Measurements from ENCODE around the gene ZEB2.

DNA sequence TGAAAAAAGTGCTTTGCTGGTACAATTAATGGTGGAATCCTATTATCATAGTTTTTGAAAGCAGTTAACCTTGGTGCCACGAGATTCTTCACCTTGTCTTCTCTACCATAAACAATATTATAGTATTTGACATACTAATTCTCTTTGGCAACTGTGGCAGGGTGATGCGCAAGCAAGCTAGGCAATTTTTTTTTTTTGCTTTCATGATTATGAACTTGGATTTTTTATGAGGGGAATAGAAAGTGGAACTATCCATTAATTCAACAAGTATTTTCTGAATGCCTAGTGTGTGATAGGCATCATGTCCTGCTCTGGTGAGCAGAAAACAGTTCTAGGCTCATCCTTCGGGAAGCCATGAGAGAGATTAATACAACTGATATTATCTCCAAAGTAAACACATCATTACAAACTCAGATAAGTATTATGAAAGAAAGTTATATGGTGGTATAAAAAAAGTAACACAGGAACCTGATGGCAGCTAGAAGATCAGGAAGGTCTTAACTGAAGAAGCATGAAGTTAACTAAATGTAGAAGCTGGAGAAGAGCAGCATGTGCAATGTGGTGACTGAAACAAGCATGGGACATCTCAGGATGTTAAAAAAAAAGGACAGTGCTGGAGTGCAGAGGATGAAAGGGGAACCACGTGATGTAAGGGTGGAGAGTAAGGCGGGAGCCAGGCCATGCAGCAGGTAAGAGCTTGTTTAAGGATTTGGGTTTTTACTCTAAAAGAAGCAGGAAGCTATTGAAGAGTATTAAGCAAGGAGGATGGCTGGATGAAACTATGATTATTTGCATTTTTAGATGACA is 113.7 kb downstream of the ZEB2 start:
- TF ChIP-seq, protein P1, sequence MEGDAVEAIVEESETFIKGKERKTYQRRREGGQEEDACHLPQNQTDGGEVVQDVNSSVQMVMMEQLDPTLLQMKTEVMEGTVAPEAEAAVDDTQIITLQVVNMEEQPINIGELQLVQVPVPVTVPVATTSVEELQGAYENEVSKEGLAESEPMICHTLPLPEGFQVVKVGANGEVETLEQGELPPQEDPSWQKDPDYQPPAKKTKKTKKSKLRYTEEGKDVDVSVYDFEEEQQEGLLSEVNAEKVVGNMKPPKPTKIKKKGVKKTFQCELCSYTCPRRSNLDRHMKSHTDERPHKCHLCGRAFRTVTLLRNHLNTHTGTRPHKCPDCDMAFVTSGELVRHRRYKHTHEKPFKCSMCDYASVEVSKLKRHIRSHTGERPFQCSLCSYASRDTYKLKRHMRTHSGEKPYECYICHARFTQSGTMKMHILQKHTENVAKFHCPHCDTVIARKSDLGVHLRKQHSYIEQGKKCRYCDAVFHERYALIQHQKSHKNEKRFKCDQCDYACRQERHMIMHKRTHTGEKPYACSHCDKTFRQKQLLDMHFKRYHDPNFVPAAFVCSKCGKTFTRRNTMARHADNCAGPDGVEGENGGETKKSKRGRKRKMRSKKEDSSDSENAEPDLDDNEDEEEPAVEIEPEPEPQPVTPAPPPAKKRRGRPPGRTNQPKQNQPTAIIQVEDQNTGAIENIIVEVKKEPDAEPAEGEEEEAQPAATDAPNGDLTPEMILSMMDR (IDR thresholded peaks at IDR 0.05; ENCODE audit: insufficient read depth, low read length, poor library complexity, severe bottlenecking), result no peak
- TF ChIP-seq EZH2phosphoT487 (conservative IDR thresholded peaks at IDR 0.05; ENCODE audit: low read length), result no peak

Measured in SU-DHL-6 (cell line).